Lower lobe of right lung (tissue), 2 donors: ENCODE results near the gene FAM151B. TPM values are rescaled to one million over a fixed set of nuclear protein-coding genes. Genes with fewer than 3 reads are reported as not detected.
"Not testable (repeated sequence)": the region's sequence is repeated elsewhere in the genome, so short reads cannot be mapped to it uniquely, and the experiment has no call there.

ENCODE experiments used
- ATAC-seq, 2 donors: fragments of 200-7000 bp; cut with Tn5 transposase; one replicate each; pipeline ENCODE4 v1.9.1; 2020 to 2022; ENCODE audit warnings: mild to moderate bottlenecking in 2 of 2, moderate library complexity in 2 of 2
- DNase-seq: peaks from one replicate; pipeline ENCODE4 v3.0.0-alpha.2; 2020
- H3K27ac ChIP-seq: fragments of 200-600 bp; one replicate; pipeline ENCODE4 v1.8.0; 2022
- H3K27me3 ChIP-seq: fragments of 200-600 bp; one replicate; pipeline ENCODE4 v1.8.0; 2022; ENCODE audit warnings: low read depth
- H3K36me3 ChIP-seq: fragments of 200-600 bp; one replicate; pipeline ENCODE4 v1.8.0; 2022; ENCODE audit warnings: mild to moderate bottlenecking
- H3K4me1 ChIP-seq: fragments of 200-600 bp; one replicate; pipeline ENCODE4 v1.8.0; 2022
- H3K4me3 ChIP-seq: fragments of 200-600 bp; one replicate; pipeline ENCODE4 v1.8.0; 2022; ENCODE audit warnings: mild to moderate bottlenecking
- H3K9me3 ChIP-seq: fragments of 200-600 bp; one replicate; pipeline ENCODE4 v1.8.0; 2022
- CTCF ChIP-seq: fragments of 200-600 bp; IDR thresholded peaks from one replicate; pipeline ENCODE4 v1.8.0; 2022; ENCODE audit warnings: antibody characterized with exemption, mild to moderate bottlenecking
- intact Hi-C: fragments of 100-400 bp; cut with DNase I; formaldehyde crosslinking; loops from one replicate; pipeline ENCODE4 v1.11.0; 2022
- total RNA-seq: library from RNA; stranded (reverse); fragmentation: NEBNext Ultra II Directional; extraction: Animal tissue kit (Norgen Biotek cat#: 25700); gene quantifications from one replicate; pipeline ENCODE4 v1.2.1, GENCODE V29; 2021
- donor health status: DM: no; HTN: yes; CAD: no; lungs with severe emphysema.

Gene FAM151B
- total RNA-seq, 1 donor from 2014 or later, result 4.1 TPM

- H3K9me3 ChIP-seq, result no peaks in the 10 kb centered on the region
- H3K36me3 ChIP-seq, result no peaks in the 10 kb centered on the region
- no peak for DNase-seq
- peaks cover 24% of the 10 kb centered on the region for H3K4me1 ChIP-seq
- H3K4me3 ChIP-seq, result no peak overlapping the region
- intact Hi-C loops, result no loop called here
- no peak for TF ChIP-seq CTCF
- no peak for ATAC-seq
- H3K27ac ChIP-seq, result no peak overlapping the region
- no peaks in the 10 kb centered on the region for H3K27me3 ChIP-seq
These were observed 3.4 kb downstream of the FAM151B start for GRCh38 chr5:80491296-80491695.

GRCh38 chr5:80492741-80493140 is 4.8 kb downstream of the FAM151B start:
- Histone ChIP-seq H3K4me1 (peaks cover 13% of the 10 kb centered on the region), H3K27me3 (no peaks in the 10 kb centered on the region), H3K4me3 (no peak overlapping the region), H3K9me3 (no peaks in the 10 kb centered on the region), H3K27ac (no peak overlapping the region), H3K36me3 (no peaks in the 10 kb centered on the region)
- DNase-seq (no peak), ATAC-seq (no peak)
- TF ChIP-seq CTCF, result no peak
- intact Hi-C loops, result no loop called here

GRCh38 chr5:80493443-80493842 is 5.5 kb downstream of the FAM151B start:
- ATAC-seq, DNase-seq, intact Hi-C loops, H3K9me3 ChIP-seq, H3K27ac ChIP-seq, H3K4me3 ChIP-seq, H3K36me3 ChIP-seq, H3K27me3 ChIP-seq: not testable (repeated sequence)
- peaks cover 10% of the 10 kb centered on the region for H3K4me1 ChIP-seq

- no peak for ATAC-seq
- no peaks in the 10 kb centered on the region for H3K36me3 ChIP-seq
- DNase-seq, result no peak
- H3K27ac ChIP-seq, result no peak overlapping the region
- H3K9me3 ChIP-seq, result no peaks in the 10 kb centered on the region
- no peak overlapping the region for H3K4me3 ChIP-seq
- no peaks in the 10 kb centered on the region for H3K27me3 ChIP-seq
- no peak for TF ChIP-seq CTCF
- no peaks in the 10 kb centered on the region for H3K4me1 ChIP-seq
- intact Hi-C loops, result no loop called here
These were observed 8.0 kb downstream of the FAM151B start for GRCh38 chr5:80495891-80496290.

GRCh38 chr5:80502800-80503199 is 14.9 kb downstream of the FAM151B start:
- Histone ChIP-seq H3K9me3 (no peaks in the 10 kb centered on the region), H3K36me3 (no peaks in the 10 kb centered on the region), H3K4me3 (no peak overlapping the region), H3K27me3 (no peaks in the 10 kb centered on the region), H3K27ac (no peak overlapping the region), H3K4me1 (no peaks in the 10 kb centered on the region)
- no peak for TF ChIP-seq CTCF
- ATAC-seq, result no peak
- intact Hi-C loops, result no loop called here
- no peak for DNase-seq

- Histone ChIP-seq H3K27ac (no peak overlapping the region), H3K36me3 (no peaks in the 10 kb centered on the region), H3K4me3 (no peak overlapping the region), H3K4me1 (no peaks in the 10 kb centered on the region), H3K9me3 (no peaks in the 10 kb centered on the region), H3K27me3 (no peaks in the 10 kb centered on the region)
- no peak for TF ChIP-seq CTCF
- ATAC-seq (peak; percentile 71 to 84), DNase-seq (peak; percentile 60)
- intact Hi-C loops, result no loop called here
These were observed 15.7 kb downstream of the FAM151B start for GRCh38 chr5:80503641-80504040.
